Muscle of back (tissue), 11 donors: ENCODE measurements around the gene GARNL3. TPM values are rescaled to one million over a fixed set of nuclear protein-coding genes. Genes with fewer than 3 reads are reported as not detected.

ENCODE experiments used
- DNase-seq, 3 donors: peaks; one replicate each; pipeline versions ENCODE4 v3.0.0 to v3.0.0-alpha.2; 2013
- polyA plus RNA-seq, 10 donors: library from polyadenylated mRNA; unstranded; fragments of 120-200 nt; gene quantifications; one replicate each; pipeline ENCODE4 v1.2.1, GENCODE V29; 2013; ENCODE audit not compliant: insufficient read length in 10 of 10

The GARNL3 gene
- polyA plus RNA-seq, 10 donors = 13.6 to 23.3 (median 17.1) TPM

- DNase-seq = no peak
These were observed 139.1 kb downstream of the GARNL3 start for GRCh38 chr9:127403507-127404192.

GRCh38 chr9:127404631-127405030 is 140.1 kb downstream of the GARNL3 start:
- no peak for DNase-seq

GRCh38 chr9:127405344-127406125 is 141.0 kb downstream of the GARNL3 start:
- DNase-seq = no peak

GRCh38 chr9:127406799-127407491 is 142.4 kb downstream of the GARNL3 start:
- no peak for DNase-seq

GRCh38 chr9:127407492-127407843 is 142.9 kb downstream of the GARNL3 start:
- DNase-seq = no peak

GRCh38 chr9:127411122-127411521 is 146.5 kb downstream of the GARNL3 start:
- no peak for DNase-seq

DNA sequence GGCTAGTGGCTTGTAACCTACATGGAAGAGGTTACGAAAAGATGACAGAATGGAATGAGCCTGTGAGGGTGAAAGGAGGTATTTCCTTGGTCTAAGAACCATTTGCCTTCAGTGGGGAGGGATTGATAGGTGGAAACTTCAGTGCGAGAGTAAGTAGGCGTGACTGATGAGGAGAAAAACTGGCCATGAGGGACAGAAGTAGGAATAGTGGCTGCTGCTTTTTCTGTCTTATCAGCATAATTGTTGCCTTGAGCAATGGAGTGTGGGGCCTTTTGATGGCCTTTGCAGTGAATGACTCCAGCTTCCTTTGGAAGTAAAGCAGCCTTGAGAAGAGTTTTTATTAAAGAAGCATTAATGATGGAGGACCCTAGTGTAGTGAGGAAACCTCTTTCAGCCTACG is 150.6 kb downstream of the GARNL3 start:
- DNase-seq = no peak

DNA sequence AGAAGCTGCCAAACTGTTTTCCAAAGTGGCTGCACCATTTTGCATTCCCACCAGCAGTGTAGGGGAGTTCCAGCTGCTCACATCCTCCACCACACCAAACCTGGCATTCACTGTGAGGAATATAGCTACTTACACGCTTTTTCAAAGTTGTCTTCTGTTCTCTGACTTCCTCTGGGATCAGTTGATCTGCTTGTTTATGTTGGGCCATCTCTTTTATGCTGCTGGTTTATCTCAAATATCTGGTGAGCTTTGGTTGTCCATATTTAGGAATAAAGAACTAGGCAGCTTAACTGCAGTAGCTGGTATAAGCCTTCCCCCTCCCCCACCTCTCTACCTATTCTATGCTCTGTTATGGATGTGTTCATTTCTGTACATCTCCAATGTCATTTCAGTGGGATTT is 151.1 kb downstream of the GARNL3 start:
- DNase-seq = no peak

GRCh38 chr9:127417131-127418036 is 152.8 kb downstream of the GARNL3 start:
- DNase-seq = no peak

DNA sequence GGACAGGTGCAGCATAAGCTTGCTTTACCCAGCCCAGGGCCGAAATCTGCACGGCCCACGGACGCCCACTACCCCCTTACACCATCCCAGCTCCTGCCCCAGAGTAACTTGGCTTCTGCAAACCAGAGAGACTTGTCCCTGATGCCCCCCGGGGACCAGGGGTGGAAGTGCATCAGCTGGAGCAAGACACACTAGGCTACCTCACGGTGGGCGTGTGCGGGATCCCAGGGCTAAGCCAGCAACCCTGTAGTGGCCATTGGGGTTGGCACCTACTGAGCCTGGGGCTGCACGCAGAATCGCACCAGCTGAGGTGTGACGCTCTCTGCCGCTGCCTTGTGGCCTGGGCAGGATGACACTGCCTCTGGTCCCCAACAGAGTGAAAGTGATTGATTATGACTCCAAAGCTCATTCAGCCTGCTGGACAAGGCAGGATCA is 153.5 kb downstream of the GARNL3 start:
- DNase-seq = no peak

DNA sequence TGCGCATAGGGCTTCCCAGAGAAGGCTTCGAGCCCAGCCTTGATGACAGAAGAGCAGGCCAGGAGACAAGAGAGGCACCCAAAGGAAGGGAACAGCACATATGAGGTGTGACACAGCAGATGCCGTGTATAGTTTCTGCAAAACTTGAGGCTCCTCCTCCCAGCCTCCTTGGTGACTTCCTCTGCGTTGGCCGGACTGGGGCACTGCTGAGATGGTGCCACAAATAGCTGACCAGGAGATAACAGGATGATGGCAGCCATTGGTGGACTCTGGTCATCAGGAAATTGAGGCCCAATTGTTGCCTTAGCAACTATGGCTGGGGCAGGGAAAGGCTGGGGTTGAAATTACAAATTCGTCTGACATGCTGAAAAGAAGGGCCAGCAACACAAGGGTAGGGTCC is 154.8 kb downstream of the GARNL3 start:
- no peak for DNase-seq

GRCh38 chr9:127421057-127421456 is 156.5 kb downstream of the GARNL3 start:
- DNase-seq = no peak

DNA sequence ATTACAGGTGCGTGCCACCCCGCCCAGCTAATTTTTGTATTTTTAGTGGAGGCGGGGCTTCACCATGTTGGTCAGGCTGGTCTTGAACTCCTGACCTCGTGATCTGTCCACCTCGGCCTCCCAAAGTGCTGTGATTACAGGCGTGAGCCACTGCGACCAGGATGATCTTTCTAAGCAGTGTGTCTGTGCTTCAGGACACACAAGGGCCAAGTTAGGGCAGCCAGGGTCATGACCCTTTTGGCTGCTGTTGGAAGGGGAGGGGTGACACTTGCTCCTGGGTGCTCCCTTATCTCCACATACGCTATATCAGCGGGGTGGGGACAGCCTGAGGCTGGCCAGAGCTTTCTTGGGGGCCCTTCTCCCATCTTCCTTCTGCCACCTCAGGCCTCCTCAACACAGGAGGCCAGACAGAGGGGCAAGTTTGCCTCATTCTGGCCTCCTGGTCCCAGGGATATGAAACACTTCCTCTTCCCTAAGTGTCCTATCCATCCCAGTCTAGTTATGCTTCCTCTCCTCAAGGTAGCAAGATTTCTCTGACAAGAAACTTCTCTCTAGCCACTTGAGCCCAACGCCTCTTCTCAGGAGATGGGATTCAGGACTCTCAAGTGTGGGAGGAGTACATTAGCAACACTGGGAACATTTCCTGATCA is 157.7 kb downstream of the GARNL3 start:
- no peak for DNase-seq

GRCh38 chr9:127422787-127423186 is 158.2 kb downstream of the GARNL3 start:
- DNase-seq = no peak

- no peak for DNase-seq
These were observed 158.9 kb downstream of the GARNL3 start for GRCh38 chr9:127423476-127423933.

DNA sequence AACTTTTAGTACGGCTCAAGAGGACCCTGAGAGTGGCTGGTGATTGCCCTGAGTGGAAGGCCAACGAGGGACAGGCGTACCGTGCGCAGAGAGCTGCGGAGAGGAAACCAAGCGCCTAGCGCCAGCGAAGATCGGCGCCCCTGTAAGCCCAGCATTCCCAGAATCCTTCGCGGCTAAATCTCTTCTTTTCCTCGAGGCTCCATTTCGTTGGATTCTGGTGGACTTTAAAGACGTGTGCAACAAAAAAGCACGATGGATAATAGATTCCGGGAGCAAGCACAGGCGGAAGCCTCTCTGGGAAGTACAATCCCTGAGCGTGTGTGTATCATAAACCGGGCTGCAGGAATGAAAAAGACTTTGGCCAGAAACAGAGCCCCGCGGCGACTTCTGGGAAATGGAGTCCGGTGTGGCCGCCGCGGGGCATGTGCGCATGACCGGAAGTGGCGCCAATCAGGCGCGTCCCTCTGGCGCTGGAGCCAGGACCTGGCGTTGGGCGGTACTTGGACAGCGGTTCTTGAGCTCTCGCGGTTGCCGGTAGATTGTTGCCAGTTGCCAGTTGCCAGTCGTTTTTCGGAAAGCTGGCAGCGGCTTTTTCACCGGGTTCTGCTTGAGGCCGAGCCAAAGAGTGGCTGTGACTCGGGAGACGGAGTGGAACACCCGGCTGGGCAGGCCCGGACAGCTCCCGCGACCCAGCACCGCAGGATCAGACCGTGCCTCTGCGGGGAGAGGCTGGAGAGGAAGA is 159.5 kb downstream of the GARNL3 start, which contains the start of gene ZNF79:
TSS of gene ZNF79 (plus strand) at position 449 of the 742 bp plus-strand sequence. CDS start 406 bp downstream, outside the sequence.
- peak; percentile 92 to 98 (median 96) for DNase-seq

GRCh38 chr9:127424676-127424999 is 160.1 kb downstream of the GARNL3 start:
- no peak for DNase-seq

DNA sequence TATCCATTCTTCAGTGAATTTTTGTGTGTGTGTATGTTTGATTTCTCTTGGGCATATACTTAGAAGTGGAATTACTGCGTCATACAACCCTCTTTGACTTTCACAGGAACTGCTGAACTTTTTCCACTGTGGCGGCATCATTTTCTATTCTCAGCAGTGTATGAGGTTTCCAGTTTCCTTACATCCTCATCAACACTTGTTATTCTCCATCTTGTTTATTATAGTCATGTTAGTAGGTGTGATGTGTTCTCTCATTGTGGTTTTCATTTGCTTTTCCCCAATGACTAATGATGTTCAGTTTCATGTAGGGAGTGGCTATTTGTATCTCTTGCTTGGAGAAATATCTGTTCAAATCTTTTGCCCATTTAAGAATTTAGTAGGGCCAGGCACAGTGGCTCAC is 162.2 kb downstream of the GARNL3 start:
- DNase-seq = no peak

DNA sequence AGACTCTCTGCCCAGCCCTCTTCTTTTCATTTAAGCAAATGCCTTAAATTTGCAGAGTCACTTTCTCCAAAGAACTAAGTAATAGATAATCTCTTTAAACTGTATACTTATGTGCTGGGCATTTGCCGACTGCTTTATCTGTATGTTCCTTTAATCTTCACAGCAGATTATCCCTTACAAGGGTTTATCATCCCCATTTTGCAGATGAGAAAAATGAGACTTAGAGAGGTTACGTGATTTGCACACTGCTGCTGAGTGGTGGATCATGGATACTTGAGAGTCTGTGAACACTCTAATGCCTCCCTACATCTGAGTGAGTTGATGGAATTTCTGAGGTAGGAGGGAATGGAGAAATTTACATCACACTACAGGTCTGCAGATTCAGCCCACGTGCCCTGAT is 163.8 kb downstream of the GARNL3 start:
- DNase-seq = no peak

DNA sequence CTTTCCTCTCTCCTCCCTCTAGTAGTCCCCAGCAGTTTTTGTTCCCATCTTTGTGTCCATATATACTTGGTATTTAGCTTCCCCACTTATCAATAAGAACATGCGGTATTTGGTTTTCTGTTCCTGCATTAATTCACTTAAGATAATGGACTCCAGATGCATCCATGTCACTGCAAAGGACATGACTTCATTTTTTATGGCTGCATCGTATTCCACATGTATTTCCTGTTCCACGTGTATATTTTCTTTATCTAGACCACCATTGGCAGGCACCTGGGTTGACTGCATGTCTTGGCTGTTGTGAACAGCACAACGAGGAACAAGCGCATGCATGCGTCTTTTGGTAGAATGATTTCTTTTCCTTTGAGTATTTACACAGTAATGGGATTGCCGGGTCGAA is 165.8 kb downstream of the GARNL3 start:
- no peak for DNase-seq
